22Rv1 (cell line): ENCODE results near the gene TLCD4.

ENCODE experiments used
- ZFX ChIP-seq: fragments of 450-650 bp; IDR thresholded peaks from 2 replicates; pipeline ENCODE4 v1.6.1; 2017; ENCODE audit warnings: antibody characterized with exemption, borderline replicate concordance
- TF ChIP-seq, protein P1 (sequence below): fragments of 450-650 bp; IDR thresholded peaks from 2 replicates; pipeline ENCODE4 v1.5.1; 2017; ENCODE audit warnings: mild to moderate bottlenecking

DNA sequence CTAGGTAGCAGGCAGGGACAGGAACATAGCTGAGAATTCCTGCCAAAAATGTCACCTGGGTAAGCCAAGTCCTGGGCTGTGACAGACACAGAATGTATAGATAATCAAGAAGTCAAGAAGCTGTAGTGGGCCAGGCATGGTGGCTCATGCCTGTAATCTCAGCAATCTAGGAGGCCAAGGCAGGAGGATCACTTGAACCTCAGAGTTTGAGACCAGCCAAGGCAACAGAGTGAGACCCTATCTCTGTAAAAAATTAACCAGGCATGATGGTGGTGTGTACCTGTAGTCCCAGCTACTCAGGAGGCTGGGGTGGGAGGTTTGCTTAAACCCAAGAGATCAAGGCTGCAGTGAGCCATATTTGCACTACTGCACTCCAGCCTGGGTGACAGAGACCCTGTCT, 41.1 kb upstream of the TLCD4 start:
- TF ChIP-seq, protein P1, sequence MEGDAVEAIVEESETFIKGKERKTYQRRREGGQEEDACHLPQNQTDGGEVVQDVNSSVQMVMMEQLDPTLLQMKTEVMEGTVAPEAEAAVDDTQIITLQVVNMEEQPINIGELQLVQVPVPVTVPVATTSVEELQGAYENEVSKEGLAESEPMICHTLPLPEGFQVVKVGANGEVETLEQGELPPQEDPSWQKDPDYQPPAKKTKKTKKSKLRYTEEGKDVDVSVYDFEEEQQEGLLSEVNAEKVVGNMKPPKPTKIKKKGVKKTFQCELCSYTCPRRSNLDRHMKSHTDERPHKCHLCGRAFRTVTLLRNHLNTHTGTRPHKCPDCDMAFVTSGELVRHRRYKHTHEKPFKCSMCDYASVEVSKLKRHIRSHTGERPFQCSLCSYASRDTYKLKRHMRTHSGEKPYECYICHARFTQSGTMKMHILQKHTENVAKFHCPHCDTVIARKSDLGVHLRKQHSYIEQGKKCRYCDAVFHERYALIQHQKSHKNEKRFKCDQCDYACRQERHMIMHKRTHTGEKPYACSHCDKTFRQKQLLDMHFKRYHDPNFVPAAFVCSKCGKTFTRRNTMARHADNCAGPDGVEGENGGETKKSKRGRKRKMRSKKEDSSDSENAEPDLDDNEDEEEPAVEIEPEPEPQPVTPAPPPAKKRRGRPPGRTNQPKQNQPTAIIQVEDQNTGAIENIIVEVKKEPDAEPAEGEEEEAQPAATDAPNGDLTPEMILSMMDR = no peak
- no peak for TF ChIP-seq ZFX
